ENCODE measurements around the gene ERVV-1.
A peak's percentile ranks its signal among the peaks of the same experiment; 100 is the strongest.
"Not testable (repeated sequence)": the region's sequence is repeated elsewhere in the genome, so short reads cannot be mapped to it uniquely, and the experiment has no call there.

The ERVV-1 gene

GRCh38 chr19:53015730-53016129, 2.0 kb downstream of the ERVV-1 start:
- no peak for DNase-seq (ENCODE audit: insufficient read length, low spot score)
- FAIRE-seq: no peak

GRCh38 chr19:53019684-53020083, 6.0 kb downstream of the ERVV-1 start:
- FAIRE-seq (no peak), DNase-seq (ENCODE audit: insufficient read length, low spot score) (no peak)

GRCh38 chr19:53028306-53028705, 14.6 kb downstream of the ERVV-1 start:
- not testable (repeated sequence) for FAIRE-seq; DNase-seq (ENCODE audit: insufficient read length, low spot score)

GRCh38 chr19:53034054-53034453, 20.3 kb downstream of the ERVV-1 start:
- FAIRE-seq (no peak), DNase-seq (ENCODE audit: insufficient read length, low spot score) (no peak)

GRCh38 chr19:53034948-53035675, 21.4 kb downstream of the ERVV-1 start:
- FAIRE-seq: no peak

GRCh38 chr19:53037101-53038097, 23.7 kb downstream of the ERVV-1 start:
- FAIRE-seq: no peak
- DNase-seq (ENCODE audit: insufficient read length, low spot score): no peak

More at GRCh38 chr19:53034948-53035675, 21.4 kb downstream of the ERVV-1 start:
- no peak for DNase-seq (ENCODE audit: insufficient read length, low spot score)

GRCh38 chr19:53041366-53041765, 27.6 kb downstream of the ERVV-1 start:
- no peak for DNase-seq (ENCODE audit: insufficient read length, low spot score)
- FAIRE-seq: no peak

GRCh38 chr19:53045536-53045935, 31.8 kb downstream of the ERVV-1 start:
- no peak for DNase-seq (ENCODE audit: insufficient read length, low spot score)
- no peak for FAIRE-seq

- no peak for FAIRE-seq
- no peak for DNase-seq (ENCODE audit: insufficient read length, low spot score)
These were observed 33.7 kb downstream of the ERVV-1 start for GRCh38 chr19:53047379-53047778.

GRCh38 chr19:53055117-53055516, 41.4 kb downstream of the ERVV-1 start:
- peak; percentile 74 for FAIRE-seq
- DNase-seq (ENCODE audit: insufficient read length, low spot score): peak; percentile 19

GRCh38 chr19:53057904-53058580, 44.3 kb downstream of the ERVV-1 start:
- FAIRE-seq: no peak
- no peak for DNase-seq (ENCODE audit: insufficient read length, low spot score)

Data from HTR-8/SVneo (cell line).